Measurements from ENCODE around the gene TXNL1.
"Not testable (repeated sequence)": the region's sequence is repeated elsewhere in the genome, so short reads cannot be mapped to it uniquely, and the experiment has no call there.

Gene TXNL1

GRCh38 chr18:56638232-56639103 lies at the start of gene TXNL1:
Gene TXNL1, minus strand, starts transcription at chr18:56638592. Its CDS starts 152 bp downstream, at chr18:56638440.
- peak; percentile 86 for FAIRE-seq

GRCh38 chr18:56684277-56684676 lies 45.9 kb upstream of the TXNL1 start:
- no peak for FAIRE-seq

- no peak for FAIRE-seq
These were observed 40.6 kb upstream of the TXNL1 start for GRCh38 chr18:56678836-56679565.

DNA sequence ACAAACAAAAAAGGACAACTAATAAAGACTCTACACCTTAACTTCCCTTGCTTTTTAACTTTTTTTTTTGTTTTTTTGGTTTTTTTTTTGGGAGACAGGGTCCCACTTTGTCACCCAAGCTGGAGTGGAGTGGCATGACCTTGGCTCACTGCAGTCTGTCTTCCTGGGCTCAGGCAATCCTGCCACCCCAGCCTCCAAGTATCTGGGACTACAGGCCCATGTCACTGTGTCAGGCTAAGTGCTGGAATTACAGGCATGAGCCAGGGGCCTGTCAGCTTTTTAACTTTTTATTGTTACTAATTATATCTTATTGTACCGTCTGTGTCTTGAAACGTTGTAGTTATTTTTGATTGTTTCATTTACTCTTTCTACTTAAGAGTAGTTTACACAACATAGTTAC lies 38.2 kb upstream of the TXNL1 start:
- no peak for FAIRE-seq

- FAIRE-seq = no peak
These were observed 34.6 kb upstream of the TXNL1 start for GRCh38 chr18:56672981-56673380.

DNA sequence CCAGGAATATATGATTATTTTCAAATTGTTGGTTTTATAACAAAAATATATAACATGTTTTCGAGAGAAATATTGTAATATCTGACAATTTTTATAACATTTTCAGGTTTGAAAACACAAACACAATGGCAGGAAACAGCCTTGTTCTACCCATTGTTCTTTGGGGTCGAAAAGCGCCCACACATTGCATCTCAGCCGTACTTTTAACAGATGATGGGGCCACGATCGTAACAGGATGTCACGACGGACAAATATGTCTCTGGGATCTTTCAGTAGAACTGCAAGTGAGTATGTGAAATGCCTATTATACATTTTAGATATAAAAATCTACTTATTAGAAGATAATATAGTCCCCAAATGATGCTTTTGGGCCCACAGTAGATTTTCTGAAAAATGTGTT lies 34.0 kb upstream of the TXNL1 start:
- no peak for FAIRE-seq

GRCh38 chr18:56662902-56663301 lies 24.5 kb upstream of the TXNL1 start:
- FAIRE-seq = no peak

DNA sequence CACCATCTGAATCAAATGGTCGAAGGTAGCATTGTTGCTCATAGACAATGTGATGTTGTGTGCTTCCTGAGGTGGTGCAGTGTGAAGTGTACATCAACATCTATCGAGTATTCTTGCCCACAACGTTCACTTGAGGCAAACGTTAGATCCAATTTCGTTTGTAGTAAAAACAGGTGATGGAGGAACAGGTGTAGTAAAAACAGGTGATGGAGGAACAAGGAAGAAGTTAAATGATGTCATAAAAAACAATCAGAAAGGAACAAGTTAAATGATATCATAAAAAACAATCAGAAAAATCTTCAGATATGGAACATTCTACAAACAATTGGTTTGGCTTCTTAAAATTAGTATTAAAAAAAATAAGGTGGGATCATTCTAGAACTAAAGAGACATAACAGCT lies 24.1 kb upstream of the TXNL1 start:
- FAIRE-seq = no peak

DNA sequence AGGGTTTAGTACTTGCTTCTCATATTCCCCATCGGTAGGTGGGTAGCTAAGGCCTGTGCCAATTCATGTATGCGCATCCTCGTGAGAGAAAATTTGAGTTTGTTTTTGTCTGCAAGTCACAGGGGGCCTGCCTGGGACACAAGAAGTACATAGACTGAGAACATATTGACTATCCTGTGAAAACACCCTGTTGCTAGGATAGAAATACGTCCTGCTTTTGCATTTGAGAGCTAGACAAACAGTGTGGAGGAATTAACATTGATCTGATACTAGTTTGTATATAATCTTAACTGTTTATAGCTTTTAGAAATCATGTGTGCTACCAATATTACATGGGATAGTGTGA lies 23.6 kb upstream of the TXNL1 start:
- no peak for FAIRE-seq

GRCh38 chr18:56661360-56662062 lies 23.1 kb upstream of the TXNL1 start:
- no peak for FAIRE-seq

DNA sequence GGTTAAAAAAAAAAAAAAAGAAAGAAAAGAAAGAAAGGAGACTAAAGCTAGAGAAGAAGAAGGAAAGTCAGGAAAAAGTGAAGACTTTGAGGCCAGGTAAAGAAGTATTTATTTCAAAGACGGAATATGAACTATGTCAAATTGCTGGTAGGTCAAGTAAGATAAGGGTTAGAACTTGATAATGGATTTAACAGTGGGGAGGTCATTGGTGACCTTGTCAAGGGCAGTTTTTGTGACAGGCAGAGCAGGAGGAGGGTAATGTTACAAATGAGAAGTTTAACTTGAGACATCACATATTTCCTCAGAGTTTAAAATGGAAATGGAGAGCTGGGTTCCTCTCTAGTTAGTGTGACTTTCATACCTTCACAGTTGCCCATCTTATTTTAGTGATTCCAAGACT lies 22.3 kb upstream of the TXNL1 start:
- no peak for FAIRE-seq

DNA sequence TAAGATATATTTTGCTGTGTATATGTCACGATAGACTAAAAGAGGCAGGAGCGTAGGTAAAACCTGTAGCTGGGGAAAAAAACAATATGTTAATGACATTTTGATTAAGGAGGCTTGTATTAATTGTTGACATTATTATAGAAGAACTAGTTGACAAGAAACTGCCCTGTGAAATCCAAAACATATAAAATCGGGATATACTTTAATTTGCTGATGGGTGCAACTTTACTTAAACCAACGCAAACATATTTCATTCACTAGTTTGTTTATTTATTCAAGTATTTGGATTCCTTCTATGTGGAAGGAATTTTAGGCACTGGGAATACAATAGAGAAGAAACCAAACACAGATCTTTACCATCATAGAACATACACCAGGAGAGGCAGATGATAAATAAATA lies 20.7 kb upstream of the TXNL1 start:
- no peak for FAIRE-seq

- no peak for FAIRE-seq
These were observed 19.9 kb upstream of the TXNL1 start for GRCh38 chr18:56658261-56658660.

- not testable (repeated sequence) for FAIRE-seq
These were observed 15.9 kb upstream of the TXNL1 start for GRCh38 chr18:56654280-56654679.

- no peak for FAIRE-seq
These were observed 14.4 kb upstream of the TXNL1 start for GRCh38 chr18:56652802-56653201.

- no peak for FAIRE-seq
These were observed 13.3 kb upstream of the TXNL1 start for GRCh38 chr18:56651771-56652092.

DNA sequence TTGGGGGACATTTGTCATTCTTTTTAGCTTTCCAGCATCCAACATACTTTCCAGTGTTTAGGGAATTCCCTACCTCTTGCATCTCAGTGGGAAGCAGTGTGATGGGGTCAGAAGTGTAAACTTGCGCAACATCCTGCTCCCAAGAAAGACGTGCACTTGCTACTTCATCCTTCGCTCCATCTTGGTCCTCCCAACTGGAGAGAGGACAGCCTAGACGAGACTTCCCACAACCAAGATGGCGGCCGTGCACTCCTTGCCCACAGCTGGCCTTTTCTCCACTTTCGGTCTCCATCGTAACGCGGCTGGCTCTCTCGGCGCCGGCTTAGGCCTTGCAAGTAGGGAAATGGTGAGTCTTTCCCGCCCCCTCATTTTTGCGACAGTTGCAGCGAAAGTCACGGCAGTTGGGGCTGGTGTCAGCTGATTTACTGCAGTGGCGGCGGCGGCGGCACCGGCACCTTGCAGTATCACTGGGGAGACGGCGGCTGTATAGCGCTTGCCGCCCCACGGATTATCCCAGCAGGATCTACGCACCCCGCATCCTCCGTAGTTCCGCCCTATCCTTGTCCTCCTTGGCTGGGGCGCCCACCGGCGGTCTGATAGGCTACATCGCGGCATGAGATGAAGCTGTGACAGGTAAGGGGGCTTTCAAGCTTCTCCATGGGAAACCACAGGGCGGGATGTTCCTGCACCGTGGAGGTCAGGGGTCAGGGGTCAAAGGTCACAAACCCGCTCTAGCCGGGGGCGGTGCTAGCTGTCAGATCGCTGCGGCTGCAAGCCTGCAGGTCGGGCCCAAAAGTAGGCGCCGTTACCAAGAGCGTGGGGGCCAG lies 12.8 kb upstream of the TXNL1 start, which contains the start of gene WDR7:
WDR7 (plus strand) TSS at position 416 of the 827 bp plus-strand sequence. CDS start 21,157 bp downstream, outside the sequence.
- FAIRE-seq = peak; percentile 97

- no peak for FAIRE-seq
These were observed 11.6 kb upstream of the TXNL1 start for GRCh38 chr18:56649996-56650395.

GRCh38 chr18:56647951-56648893 lies 9.8 kb upstream of the TXNL1 start:
- FAIRE-seq = no peak

GRCh38 chr18:56647071-56647470 lies 8.7 kb upstream of the TXNL1 start:
- FAIRE-seq = no peak

GRCh38 chr18:56645415-56646016 lies 7.1 kb upstream of the TXNL1 start:
- FAIRE-seq = no peak

All from endometrium (tissue), 2 donors.